GM12878 (cell line): ENCODE results near the gene CNTLN. TPM values are rescaled to one million over a fixed set of nuclear protein-coding genes. Genes with fewer than 3 reads are reported as not detected.
"Not testable (repeated sequence)": the region's sequence is repeated elsewhere in the genome, so short reads cannot be mapped to it uniquely, and the experiment has no call there.

Experiments used
- ATAC-seq: fragments of 200-7000 bp; cut with Tn5 transposase; 3 replicates; pipeline ENCODE4 v1.9.1; 2020; ENCODE audit warnings: mild to moderate bottlenecking, moderate library complexity
- BruUV-seq: library from RNA; stranded (reverse); fragments of 400-500 nt; replicated peaks from 2 replicates; lab custom pipeline; 2021; lab: Mats Ljungman, UMichigan
- CTCF ChIA-PET: fragments of 300-600 bp; sonication (Branson Sonifier 250); formaldehyde crosslinking; extraction: SDS; loops from one replicate; lab custom pipeline; 2021; ENCODE audit warnings: inconsistent platforms; lab: Yijun Ruan, JAX
- POLR2A ChIA-PET: fragments of 350-600 bp; formaldehyde crosslinking; extraction: SDS; loops from one replicate; lab custom pipeline; 2021; ENCODE audit warnings: inconsistent platforms; lab: Charles Lee
- RAD21 ChIA-PET: fragments of 300-600 bp; sonication (Branson Sonifier 250); formaldehyde crosslinking; loops from one replicate; lab custom pipeline; 2023; ENCODE audit warnings: antibody characterized with exemption; ENCODE audit not compliant: unreplicated experiment; lab: Charles Lee
- SMC1A ChIA-PET: fragments of 300-600 bp; sonication (Branson Sonifier 250); formaldehyde crosslinking; loops from one replicate; lab custom pipeline; 2023; ENCODE audit not compliant: unreplicated experiment, uncharacterized antibody; lab: Charles Lee
- DNase-seq: peaks from one replicate; pipeline ENCODE4 v3.0.0-alpha.2; 2011; ENCODE audit warnings: low read depth, low spot score
- FAIRE-seq: peaks from 3 replicates; lab custom pipeline; 2011; peaks lifted over from hg19 to GRCh38; lab: Jason Lieb, UNC
- H2AFZ ChIP-seq: 2 replicates; pipeline ENCODE4 v1.6.0; 2011; ENCODE audit warnings: low read depth, low read length, control low read depth; ENCODE audit not compliant: control insufficient read depth
- H3K27ac ChIP-seq: 2 replicates; pipeline ENCODE4 v1.5.1; 2011; ENCODE audit warnings: control low read depth; ENCODE audit not compliant: control insufficient read depth, insufficient read depth
- H3K27me3 ChIP-seq, 2 experiments: replicated peaks in 1 of 2; 2 replicates each; pipeline versions ENCODE4 v1.6.0 to v1.6.1; 2011; ENCODE audit warnings: low read length in 1 of 2; ENCODE audit not compliant: control insufficient read depth in 2 of 2, insufficient read depth in 2 of 2
- H3K36me3 ChIP-seq, 2 experiments: 2 replicates each; pipeline ENCODE4 v1.5.1; 2011; ENCODE audit warnings: low read length in 1 of 2; ENCODE audit not compliant: control insufficient read depth in 2 of 2, insufficient read depth in 2 of 2
- H3K4me1 ChIP-seq: 2 replicates; pipeline ENCODE4 v1.6.1; 2011; ENCODE audit warnings: mild to moderate bottlenecking, low read length, moderate library complexity, mixed read lengths; ENCODE audit not compliant: control insufficient read depth, insufficient read depth
- H3K4me2 ChIP-seq: 2 replicates; pipeline ENCODE4 v1.6.0; 2011; ENCODE audit warnings: control low read depth; ENCODE audit not compliant: control insufficient read depth, insufficient read depth
- H3K4me3 ChIP-seq: fragments of 200-600 bp; sonication (generic); 2 replicates; pipeline ENCODE4 v1.5.1; 2016
- H3K79me2 ChIP-seq: 2 replicates; pipeline ENCODE4 v1.6.0; 2011; ENCODE audit warnings: low read length; ENCODE audit not compliant: control insufficient read depth, insufficient read depth
- H3K9ac ChIP-seq: 2 replicates; pipeline ENCODE4 v1.8.0; 2011; ENCODE audit warnings: low read length, control low read depth, mixed read lengths; ENCODE audit not compliant: control insufficient read depth, insufficient read depth
- H3K9me3 ChIP-seq: replicated peaks from 3 replicates; pipeline ENCODE4 v1.5.1; 2011; ENCODE audit warnings: mild to moderate bottlenecking, low read length; ENCODE audit not compliant: control insufficient read depth, insufficient read depth
- H4K20me1 ChIP-seq: 2 replicates; pipeline ENCODE4 v1.6.0; 2011; ENCODE audit not compliant: control insufficient read depth, insufficient read depth
- BACH1 ChIP-seq: fragments of 450-650 bp; IDR thresholded peaks from 2 replicates; pipeline ENCODE4 v1.6.1; 2017; ENCODE audit warnings: mild to moderate bottlenecking, borderline replicate concordance
- KLF5 ChIP-seq: fragments of 450-650 bp; IDR thresholded peaks from 2 replicates; pipeline ENCODE4 v1.6.1; 2014; ENCODE audit warnings: mild to moderate bottlenecking; ENCODE audit not compliant: partially characterized antibody
- NBN ChIP-seq: fragments of 450-650 bp; IDR thresholded peaks from 2 replicates; pipeline ENCODE4 v1.6.1; 2016
- NFYB ChIP-seq: IDR thresholded peaks from 2 replicates; pipeline ENCODE4 v1.6.1; 2011; ENCODE audit warnings: low read depth, mild to moderate bottlenecking, low read length, improper control_type of control experiment, moderate library complexity; ENCODE audit not compliant: insufficient read depth
- NR2F1 ChIP-seq: fragments of 450-650 bp; conservative IDR thresholded peaks from 2 replicates; pipeline ENCODE4 v1.6.1; 2017; ENCODE audit warnings: mild to moderate bottlenecking
- POLR2A ChIP-seq: IDR thresholded peaks from 2 replicates; pipeline ENCODE4 v1.6.1; 2011; ENCODE audit warnings: low read depth, mild to moderate bottlenecking, low read length
- RAD51 ChIP-seq: fragments of 450-650 bp; IDR thresholded peaks from 2 replicates; pipeline ENCODE4 v1.6.1; 2016; ENCODE audit warnings: moderate library complexity, mild to moderate bottlenecking, inconsistent platforms
- RB1 ChIP-seq: fragments of 450-650 bp; formaldehyde crosslinking; IDR thresholded peaks from 2 replicates; pipeline ENCODE4 v1.6.1; 2017; ENCODE audit warnings: mild to moderate bottlenecking, borderline replicate concordance
- RUNX3 ChIP-seq: IDR thresholded peaks from 2 replicates; pipeline ENCODE4 v1.6.1; 2012; ENCODE audit warnings: low read length, inconsistent platforms
- SMARCA5 ChIP-seq: fragments of 450-650 bp; IDR thresholded peaks from 2 replicates; pipeline ENCODE4 v1.6.1; 2017; ENCODE audit warnings: mild to moderate bottlenecking
- TCF12 ChIP-seq: IDR thresholded peaks from 2 replicates; pipeline ENCODE4 v1.6.1; 2011; ENCODE audit warnings: low read depth, mild to moderate bottlenecking, low read length
- ZNF24 ChIP-seq: fragments of 450-650 bp; IDR thresholded peaks from 2 replicates; pipeline ENCODE4 v1.6.1; 2017; ENCODE audit warnings: antibody characterized with exemption, mild to moderate bottlenecking
- WGBS: methylation state at CpG from one replicate; pipeline ENCODE4 v1.1.6; 2016; ENCODE audit warnings: low lambda C conversion rate; ENCODE audit not compliant: insufficient replicate concordance, insufficient coverage; ENCODE audit errors: missing lambda C conversion rate; 5-methylcytosine and 5-hydroxymethylcytosine counted together
- in situ Hi-C: fragments of 300-500 bp; cut with MboI; formaldehyde crosslinking; loops from 9 replicates; pipeline ENCODE4 v1.14.3; 2018; ENCODE audit warnings: mixed read lengths
- intact Hi-C: fragments of 100-400 bp; cut with micrococcal nuclease; formaldehyde crosslinking; loops from one replicate; pipeline ENCODE4 v1.14.2; 2022; ENCODE audit not compliant: unreplicated experiment
- polyA plus RNA-seq, 11 experiments: library from polyadenylated mRNA; depleted of rRNA in 4 of 11; unstranded in 6 of 11; stranded (reverse) in 5 of 11; fragments of >200 nt; fragmentation: Nextera tagmentation in 4 of 11; fragmentation: Illumina TruSeq in 1 of 11; extraction: Ambion mirVana in 4 of 11; extraction: Trizol in 1 of 11; gene quantifications; 1 replicate in 1 of 11; 2 replicates in 10 of 11; pipeline versions ENCODE4 v1.2.1 to v1.2.3, GENCODE V29; 2011 to 2016; ENCODE audit warnings: inconsistent platforms in 2 of 11, missing spikeins in 2 of 11, low read depth in 1 of 11
- total RNA-seq, 4 experiments: library from RNA; depleted of rRNA in 3 of 4; stranded (reverse); fragments of >200 nt in 3 of 4; fragmentation: Illumina TruSeq in 1 of 4; extraction: Trizol in 1 of 4; gene quantifications; 2 replicates each; pipeline versions ENCODE4 v1.2.1 to v1.2.3, GENCODE V29; 2013 to 2021
- TF ChIP-seq, protein P1 (sequence below): fragments of 450-650 bp; IDR thresholded peaks from 2 replicates; pipeline ENCODE4 v1.6.1; 2017; ENCODE audit warnings: low read depth, mild to moderate bottlenecking, moderate library complexity
- TF ChIP-seq, protein P2 (sequence below): fragments of 450-650 bp; IDR thresholded peaks from 2 replicates; pipeline ENCODE4 v1.6.1; 2017; ENCODE audit warnings: mild to moderate bottlenecking

CNTLN gene
- total and polyA plus RNA-seq, 10 of the 15 experiments (the other 5 are each of a cell fraction or from before 2014, with no cell fraction given): 0.01 to 7.0 (median 0.03) TPM; not detected in 4

DNA sequence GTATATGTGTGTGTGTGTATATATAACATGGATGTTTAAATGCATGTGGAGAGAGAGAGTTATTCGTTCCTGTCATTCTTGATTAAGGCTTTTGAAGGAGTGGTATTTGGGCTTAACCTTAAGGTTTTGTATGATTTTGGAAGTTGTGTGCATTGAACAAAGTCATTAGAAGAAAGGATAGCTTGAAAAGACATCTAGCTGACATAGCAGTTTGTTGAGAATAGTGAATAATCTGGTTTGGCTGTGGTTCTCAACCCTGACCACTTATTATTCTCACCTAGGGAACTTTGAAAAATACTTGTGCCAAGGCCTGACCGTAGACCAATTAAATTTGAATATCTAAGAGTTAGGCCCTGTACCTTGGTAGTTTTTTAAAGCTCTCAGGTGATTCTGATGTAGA, 303.0 kb downstream of the CNTLN start:
- Histone ChIP-seq H2AFZ (no peak overlapping the region), H3K36me3 (no peaks in the 10 kb centered on the region), H3K27ac (no peak overlapping the region), H3K4me3 (no peak overlapping the region), H3K79me2 (no peaks in the 10 kb centered on the region), H3K9me3 (no peaks in the 10 kb centered on the region), H4K20me1 (no peaks in the 10 kb centered on the region), H3K27me3 (no peaks in the 10 kb centered on the region), H3K4me1 (no peaks in the 10 kb centered on the region), H3K9ac (no peak overlapping the region), H3K4me2 (no peak overlapping the region)
- BruUV-seq: no TSS peak
- DNase-seq: no peak
- no peak for ATAC-seq
- no peak for FAIRE-seq
- in situ Hi-C loops: no loop called here
- ChIA-PET SMC1A (no interaction called here), CTCF (no interaction called here), POLR2A (no interaction called here), RAD21 (no interaction called here)
- WGBS: 6% methylated on average over 2 of the region's 2 CpGs
- no peak for TF ChIP-seq RUNX3
- TF ChIP-seq POLR2A: no peak
- TF ChIP-seq ZNF24: no peak
- TF ChIP-seq NFYB: no peak
- no peak for TF ChIP-seq BACH1
- no peak for TF ChIP-seq SMARCA5
- no peak for TF ChIP-seq NBN
- TF ChIP-seq RB1: no peak
- TF ChIP-seq RAD51: no peak
- no peak for TF ChIP-seq TCF12
- no peak for TF ChIP-seq KLF5
- TF ChIP-seq, protein P1, sequence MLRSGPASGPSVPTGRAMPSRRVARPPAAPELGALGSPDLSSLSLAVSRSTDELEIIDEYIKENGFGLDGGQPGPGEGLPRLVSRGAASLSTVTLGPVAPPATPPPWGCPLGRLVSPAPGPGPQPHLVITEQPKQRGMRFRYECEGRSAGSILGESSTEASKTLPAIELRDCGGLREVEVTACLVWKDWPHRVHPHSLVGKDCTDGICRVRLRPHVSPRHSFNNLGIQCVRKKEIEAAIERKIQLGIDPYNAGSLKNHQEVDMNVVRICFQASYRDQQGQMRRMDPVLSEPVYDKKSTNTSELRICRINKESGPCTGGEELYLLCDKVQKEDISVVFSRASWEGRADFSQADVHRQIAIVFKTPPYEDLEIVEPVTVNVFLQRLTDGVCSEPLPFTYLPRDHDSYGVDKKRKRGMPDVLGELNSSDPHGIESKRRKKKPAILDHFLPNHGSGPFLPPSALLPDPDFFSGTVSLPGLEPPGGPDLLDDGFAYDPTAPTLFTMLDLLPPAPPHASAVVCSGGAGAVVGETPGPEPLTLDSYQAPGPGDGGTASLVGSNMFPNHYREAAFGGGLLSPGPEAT: no peak
- TF ChIP-seq, protein P2, sequence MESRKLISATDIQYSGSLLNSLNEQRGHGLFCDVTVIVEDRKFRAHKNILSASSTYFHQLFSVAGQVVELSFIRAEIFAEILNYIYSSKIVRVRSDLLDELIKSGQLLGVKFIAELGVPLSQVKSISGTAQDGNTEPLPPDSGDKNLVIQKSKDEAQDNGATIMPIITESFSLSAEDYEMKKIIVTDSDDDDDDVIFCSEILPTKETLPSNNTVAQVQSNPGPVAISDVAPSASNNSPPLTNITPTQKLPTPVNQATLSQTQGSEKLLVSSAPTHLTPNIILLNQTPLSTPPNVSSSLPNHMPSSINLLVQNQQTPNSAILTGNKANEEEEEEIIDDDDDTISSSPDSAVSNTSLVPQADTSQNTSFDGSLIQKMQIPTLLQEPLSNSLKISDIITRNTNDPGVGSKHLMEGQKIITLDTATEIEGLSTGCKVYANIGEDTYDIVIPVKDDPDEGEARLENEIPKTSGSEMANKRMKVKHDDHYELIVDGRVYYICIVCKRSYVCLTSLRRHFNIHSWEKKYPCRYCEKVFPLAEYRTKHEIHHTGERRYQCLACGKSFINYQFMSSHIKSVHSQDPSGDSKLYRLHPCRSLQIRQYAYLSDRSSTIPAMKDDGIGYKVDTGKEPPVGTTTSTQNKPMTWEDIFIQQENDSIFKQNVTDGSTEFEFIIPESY: no peak
- TF ChIP-seq NR2F1: no peak
- intact Hi-C loops: no loop called here

DNA sequence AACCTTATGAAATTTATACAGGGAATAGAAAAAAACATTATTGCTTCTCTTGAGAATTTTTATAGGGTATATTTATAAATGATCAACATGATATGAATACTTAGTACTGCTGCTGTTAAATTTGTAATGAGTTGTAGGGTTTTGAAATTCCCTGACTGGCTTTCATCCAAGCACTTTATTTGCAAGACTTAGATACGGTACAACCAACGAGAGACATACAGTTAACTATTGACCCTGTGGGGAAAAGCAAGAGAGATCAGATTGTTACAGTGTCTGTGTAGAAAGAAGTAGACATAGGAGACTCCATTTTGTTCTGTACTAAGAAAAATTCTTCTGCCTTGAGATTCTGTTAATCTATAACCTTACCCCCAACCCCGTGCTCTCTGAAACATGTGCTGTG, 310.3 kb downstream of the CNTLN start:
- H3K79me2 ChIP-seq, H3K9ac ChIP-seq, H3K36me3 ChIP-seq, H3K27me3 ChIP-seq, POLR2A ChIA-PET, FAIRE-seq, in situ Hi-C loops, intact Hi-C loops, H3K27ac ChIP-seq, BruUV-seq, H3K9me3 ChIP-seq, H2AFZ ChIP-seq, H3K4me3 ChIP-seq, SMC1A ChIA-PET, H4K20me1 ChIP-seq, ATAC-seq, DNase-seq, H3K4me1 ChIP-seq, RAD21 ChIA-PET, CTCF ChIA-PET, H3K4me2 ChIP-seq: not testable (repeated sequence)
- 46% methylated on average over 3 of the region's 3 CpGs for WGBS
